IMR-90 (cell line): ENCODE results near the gene CRY2. TPM values are rescaled to one million over a fixed set of nuclear protein-coding genes. Genes with fewer than 3 reads are reported as not detected.

Experiments
- ATAC-seq: fragments of 200-7000 bp; cut with Tn5 transposase; 2 replicates; pipeline ENCODE4 v1.9.1; 2020; ENCODE audit warnings: low read depth, mild to moderate bottlenecking, moderate library complexity
- BruUV-seq: library from RNA; stranded (reverse); fragments of 400-500 nt; replicated peaks from 2 replicates; lab custom pipeline; 2021; lab: Mats Ljungman, UMichigan
- CTCF ChIA-PET: fragments of 300-600 bp; formaldehyde crosslinking; extraction: SDS; loops from one replicate; lab custom pipeline; 2021; ENCODE audit warnings: antibody characterized with exemption; lab: Yijun Ruan, JAX
- POLR2A ChIA-PET: fragments of 300-600 bp; sonication (Branson Sonifier 250); formaldehyde crosslinking; loops from one replicate; lab custom pipeline; 2022; ENCODE audit warnings: antibody characterized with exemption; ENCODE audit not compliant: unreplicated experiment; lab: Charles Lee
- DNase-seq: peaks from one replicate; pipeline ENCODE4 v3.0.0; 2013
- H2AFZ ChIP-seq: replicated peaks from 2 replicates; pipeline ENCODE3; 2013; ENCODE audit warnings: low read length, mild to moderate bottlenecking; ENCODE audit not compliant: poor library complexity
- H2AK5ac ChIP-seq: 2 replicates; pipeline ENCODE4 v1.6.1; 2013; ENCODE audit warnings: low read depth, low read length, inconsistent platforms
- H2AK9ac ChIP-seq: replicated peaks from 2 replicates; pipeline ENCODE3; 2013; ENCODE audit warnings: mild to moderate bottlenecking, low read depth, low read length, moderate library complexity; ENCODE audit not compliant: poor library complexity
- H2BK120ac ChIP-seq: 2 replicates; pipeline ENCODE4 v1.6.1; 2013; ENCODE audit warnings: low read depth, low read length, inconsistent platforms
- H2BK15ac ChIP-seq: 3 replicates; pipeline ENCODE4 v1.6.1; 2013; ENCODE audit warnings: low read depth, low read length, inconsistent platforms
- H2BK20ac ChIP-seq: 2 replicates; pipeline ENCODE4 v1.6.1; 2013; ENCODE audit warnings: low read depth, mild to moderate bottlenecking, inconsistent platforms, low read length, moderate library complexity
- H2BK5ac ChIP-seq: 2 replicates; pipeline ENCODE4 v1.6.1; 2013; ENCODE audit warnings: mild to moderate bottlenecking, low read depth, low read length, inconsistent platforms; ENCODE audit not compliant: poor library complexity, severe bottlenecking
- H3K14ac ChIP-seq: replicated peaks from 2 replicates; pipeline ENCODE4 v1.6.1; 2013; ENCODE audit warnings: low read depth, low read length, inconsistent platforms
- H3K18ac ChIP-seq: 2 replicates; pipeline ENCODE4 v1.6.1; 2013; ENCODE audit warnings: low read depth, low read length, control low read depth
- H3K23ac ChIP-seq: 2 replicates; pipeline ENCODE4 v1.6.1; 2013; ENCODE audit warnings: low read depth, low read length, inconsistent platforms
- H3K27ac ChIP-seq: 2 replicates; pipeline ENCODE4 v1.5.1; 2013; ENCODE audit warnings: mild to moderate bottlenecking, control low read depth, low read length; ENCODE audit not compliant: insufficient read depth
- H3K27me3 ChIP-seq: 2 replicates; pipeline ENCODE4 v1.6.1; 2013; ENCODE audit warnings: low read length; ENCODE audit not compliant: control insufficient read depth, insufficient read depth
- H3K36me3 ChIP-seq: 2 replicates; pipeline ENCODE4 v1.6.1; 2013; ENCODE audit warnings: low read length, mixed read lengths; ENCODE audit not compliant: control insufficient read depth, insufficient read depth
- H3K4ac ChIP-seq: 2 replicates; pipeline ENCODE4 v1.6.1; 2013; ENCODE audit warnings: low read depth, low read length, inconsistent platforms
- H3K4me1 ChIP-seq: 2 replicates; pipeline ENCODE4 v1.6.1; 2013; ENCODE audit warnings: low read length, mixed read lengths; ENCODE audit not compliant: control insufficient read depth, insufficient read depth
- H3K4me2 ChIP-seq: 2 replicates; pipeline ENCODE4 v1.6.1; 2013; ENCODE audit warnings: low read depth, mild to moderate bottlenecking, control low read depth, low read length, moderate library complexity
- H3K4me3 ChIP-seq: 2 replicates; pipeline ENCODE4 v1.5.1; 2013; ENCODE audit warnings: low read depth, mild to moderate bottlenecking, control low read depth, low read length, moderate library complexity; ENCODE audit not compliant: insufficient read depth
- H3K56ac ChIP-seq: 2 replicates; pipeline ENCODE4 v1.6.1; 2013; ENCODE audit warnings: low read length, inconsistent platforms; ENCODE audit not compliant: insufficient read depth; ENCODE audit errors: extremely low read depth
- H3K79me1 ChIP-seq, 2 experiments: 2 replicates each; pipeline ENCODE4 v1.6.1; 2013; ENCODE audit warnings: low read length in 2 of 2, inconsistent platforms in 1 of 2, low read depth in 1 of 2
- H3K9ac ChIP-seq: 2 replicates; pipeline ENCODE4 v1.6.1; 2013; ENCODE audit warnings: low read depth, low read length, control low read depth
- H3K9me1 ChIP-seq: 2 replicates; pipeline ENCODE4 v1.6.1; 2013; ENCODE audit warnings: low read length, inconsistent platforms; ENCODE audit not compliant: insufficient read depth
- H3K9me3 ChIP-seq: 2 replicates; pipeline ENCODE4 v1.6.1; 2013; ENCODE audit warnings: low read length; ENCODE audit not compliant: control insufficient read depth, insufficient read depth
- H4K20me1 ChIP-seq: 2 replicates; pipeline ENCODE4 v1.6.1; 2013; ENCODE audit warnings: low read length, inconsistent platforms; ENCODE audit not compliant: insufficient read depth
- H4K5ac ChIP-seq: 2 replicates; pipeline ENCODE4 v1.6.1; 2013; ENCODE audit warnings: mild to moderate bottlenecking, low read depth, low read length, control low read depth
- H4K8ac ChIP-seq, 2 experiments: 2 replicates each; pipeline ENCODE4 v1.6.1; 2013; ENCODE audit warnings: low read depth in 2 of 2, low read length in 2 of 2, control low read depth in 1 of 2, inconsistent platforms in 1 of 2
- H4K91ac ChIP-seq: 2 replicates; pipeline ENCODE4 v1.6.1; 2013; ENCODE audit warnings: low read depth, low read length, inconsistent platforms; ENCODE audit not compliant: insufficient read depth
- BHLHE40 ChIP-seq: fragments of 150-350 bp; IDR thresholded peaks from 2 replicates; pipeline ENCODE4 v1.6.1; 2016; ENCODE audit warnings: mild to moderate bottlenecking, low read depth, low read length
- CHD1 ChIP-seq: IDR thresholded peaks from 2 replicates; pipeline ENCODE4 v1.6.1; 2012; ENCODE audit warnings: low read depth, low read length, improper control_type of control experiment
- FOS ChIP-seq: fragments of 150-350 bp; IDR thresholded peaks from 2 replicates; pipeline ENCODE4 v1.6.1; 2016; ENCODE audit warnings: low read depth, low read length
- MAFK ChIP-seq: IDR thresholded peaks from 2 replicates; pipeline ENCODE4 v1.6.1; 2012; ENCODE audit warnings: low read depth, low read length, improper control_type of control experiment
- MXI1 ChIP-seq: IDR thresholded peaks from 2 replicates; pipeline ENCODE4 v1.6.1; 2012; ENCODE audit warnings: low read depth, mild to moderate bottlenecking, low read length, moderate library complexity, borderline replicate concordance
- RAD21 ChIP-seq: IDR thresholded peaks from 2 replicates; pipeline ENCODE4 v1.6.1; 2012; ENCODE audit warnings: low read length, improper control_type of control experiment
- RCOR1 ChIP-seq: IDR thresholded peaks from 2 replicates; pipeline ENCODE4 v1.6.1; 2012; ENCODE audit warnings: mild to moderate bottlenecking, low read length, improper control_type of control experiment; ENCODE audit not compliant: insufficient replicate concordance
- RFX5 ChIP-seq: IDR thresholded peaks from 2 replicates; pipeline ENCODE4 v1.8.0; 2012; ENCODE audit warnings: low read depth, mild to moderate bottlenecking, low read length, moderate library complexity
- SMC3 ChIP-seq: fragments of 150-350 bp; IDR thresholded peaks from 2 replicates; pipeline ENCODE4 v1.6.1; 2016; ENCODE audit warnings: low read depth, mild to moderate bottlenecking, antibody characterized with exemption, low read length, moderate library complexity
- USF2 ChIP-seq: fragments of 150-350 bp; IDR thresholded peaks from 2 replicates; pipeline ENCODE4 v1.6.1; 2017; ENCODE audit warnings: mild to moderate bottlenecking, antibody characterized with exemption, low read length, low read depth
- WGBS, 2 experiments: methylation state at CpG; one replicate each; pipeline versions ENCODE4 v1.1.5 to v1.1.7; 2013; ENCODE audit warnings: missing lambda C conversion rate in 2 of 2; ENCODE audit not compliant: insufficient read length in 1 of 2; ENCODE audit errors: extremely low coverage in 2 of 2; 5-methylcytosine and 5-hydroxymethylcytosine counted together
- dilution Hi-C: fragments of 300-500 bp; cut with HindIII; formaldehyde crosslinking; loops from one replicate; pipeline ENCODE4 v1.14.3; 2018; ENCODE audit warnings: low sequenced_read_pairs; ENCODE audit not compliant: unreplicated experiment
- in situ Hi-C: fragments of 300-500 bp; cut with MboI; formaldehyde crosslinking; loops from 3 replicates; pipeline ENCODE4 v1.14.3; 2019; ENCODE audit warnings: low sequenced_read_pairs, inconsistent platforms, mixed read lengths
- intact Hi-C: fragments of 100-400 bp; cut with micrococcal nuclease; formaldehyde crosslinking; loops from 2 replicates; pipeline ENCODE4 v1.10.0; 2022
- polyA plus RNA-seq, 3 experiments: library from polyadenylated mRNA; depleted of rRNA; stranded (reverse); fragments of >200 nt; gene quantifications; 2 replicates each; pipeline ENCODE4 v1.2.3, GENCODE V29; 2012; ENCODE audit warnings: low replicate concordance in 1 of 3
- total RNA-seq: library from RNA; depleted of rRNA; stranded (reverse); fragments of >200 nt; gene quantifications from 2 replicates; pipeline ENCODE4 v1.2.3, GENCODE V29; 2012
- TF ChIP-seq, protein P1 (sequence below): fragments of 150-350 bp; IDR thresholded peaks from 2 replicates; pipeline ENCODE4 v1.6.1; 2016; ENCODE audit warnings: low read depth, mild to moderate bottlenecking, low read length, moderate library complexity, borderline replicate concordance

Gene CRY2
- total and polyA plus RNA-seq, 2 of the 4 experiments (the other 2 are of a cell fraction), result 12.2 to 13.1 TPM

DNA sequence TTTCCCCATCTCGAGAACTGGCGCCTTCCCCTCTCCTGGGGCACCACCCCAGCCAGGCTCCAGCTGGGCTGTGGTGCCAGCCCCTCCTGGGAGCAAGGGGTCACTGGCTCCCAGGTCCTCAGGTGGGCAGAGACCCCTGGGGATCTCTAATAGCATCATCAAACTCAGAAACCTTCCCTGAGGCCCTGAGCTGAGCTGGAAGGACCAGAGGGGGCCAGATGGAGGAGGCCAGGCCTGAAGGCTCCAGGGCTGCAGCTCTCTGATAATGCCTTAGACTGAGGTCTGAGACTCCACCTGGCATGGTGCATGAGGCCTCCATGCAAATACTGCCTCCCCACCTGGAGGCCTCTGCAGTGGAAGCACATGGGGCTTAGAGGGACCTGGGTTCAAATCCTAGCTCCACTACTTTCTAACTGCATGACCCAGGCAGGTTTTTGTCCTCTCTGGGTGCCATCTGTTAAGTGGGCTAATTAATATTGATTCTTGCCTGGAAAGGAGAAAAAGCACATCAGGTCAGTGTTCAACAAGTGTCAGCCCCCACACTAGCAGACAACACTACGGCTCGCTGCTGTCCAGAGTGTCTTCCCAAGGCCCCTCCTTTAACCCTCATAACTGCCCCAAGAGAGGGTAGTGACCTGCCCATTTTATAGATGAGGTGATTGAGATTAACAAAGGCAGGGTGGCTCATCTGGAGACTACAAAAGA, 39.7 kb downstream of the CRY2 start:
- Histone ChIP-seq H3K18ac (no peak overlapping the region), H3K9me1 (peaks cover 2% of the 10 kb centered on the region; the same call in 1 of the 2 replicates), H4K91ac (no peak overlapping the region), H2BK5ac (no peak overlapping the region), H2BK15ac (no peak overlapping the region), H2BK120ac (no peak overlapping the region), H3K23ac (no peak overlapping the region), H2AK9ac (no peak overlapping the region), H3K36me3 (peaks cover 4% of the 10 kb centered on the region; the same call in 1 of the 2 replicates), H3K27ac (no peak overlapping the region), H2BK20ac (no peak overlapping the region), H2AK5ac (no peak overlapping the region), H3K9ac (no peak overlapping the region), H3K56ac (no peak overlapping the region), H4K5ac (no peak overlapping the region), H3K14ac (no peak overlapping the region), H3K79me1 (no peaks in the 10 kb centered on the region; a peak in 1 of 4 replicates), H3K4me2 (no peak overlapping the region), H3K9me3 (no peaks in the 10 kb centered on the region), H3K4ac (no peak overlapping the region), H4K8ac (no peak overlapping the region), H2AFZ (no peak overlapping the region), H3K4me1 (no peaks in the 10 kb centered on the region), H3K4me3 (no peak overlapping the region), H4K20me1 (peaks cover 19% of the 10 kb centered on the region), H3K27me3 (peaks cover 31% of the 10 kb centered on the region)
- no peak for TF ChIP-seq RFX5
- no peak for TF ChIP-seq RCOR1
- no peak for TF ChIP-seq MXI1
- TF ChIP-seq RAD21, result no peak
- no peak for TF ChIP-seq BHLHE40
- TF ChIP-seq MAFK, result no peak
- no peak for TF ChIP-seq SMC3
- TF ChIP-seq USF2, result no peak
- TF ChIP-seq, protein P1, sequence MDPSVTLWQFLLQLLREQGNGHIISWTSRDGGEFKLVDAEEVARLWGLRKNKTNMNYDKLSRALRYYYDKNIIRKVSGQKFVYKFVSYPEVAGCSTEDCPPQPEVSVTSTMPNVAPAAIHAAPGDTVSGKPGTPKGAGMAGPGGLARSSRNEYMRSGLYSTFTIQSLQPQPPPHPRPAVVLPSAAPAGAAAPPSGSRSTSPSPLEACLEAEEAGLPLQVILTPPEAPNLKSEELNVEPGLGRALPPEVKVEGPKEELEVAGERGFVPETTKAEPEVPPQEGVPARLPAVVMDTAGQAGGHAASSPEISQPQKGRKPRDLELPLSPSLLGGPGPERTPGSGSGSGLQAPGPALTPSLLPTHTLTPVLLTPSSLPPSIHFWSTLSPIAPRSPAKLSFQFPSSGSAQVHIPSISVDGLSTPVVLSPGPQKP, result no peak
- TF ChIP-seq CHD1, result no peak
- TF ChIP-seq FOS, result no peak
- in situ Hi-C loops, result no loop called here
- no peak for DNase-seq
- ChIA-PET CTCF (no interaction called here), POLR2A (no interaction called here)
- intact Hi-C loops, result no loop called here
- WGBS, 2 experiments, result no CpG with 5 or more reads among the region's 4 CpGs
- ATAC-seq, result no peak
- dilution Hi-C loops, result no loop called here
- BruUV-seq, result no TSS peak
